ENCODE measurements around the gene ARHGEF11. TPM values are rescaled to one million over a fixed set of nuclear protein-coding genes. Genes with fewer than 3 reads are reported as not detected.

The ARHGEF11 gene
- total RNA-seq, 6 donors from 2014 or later = 39.2 to 170 (median 50.9) TPM

DNA sequence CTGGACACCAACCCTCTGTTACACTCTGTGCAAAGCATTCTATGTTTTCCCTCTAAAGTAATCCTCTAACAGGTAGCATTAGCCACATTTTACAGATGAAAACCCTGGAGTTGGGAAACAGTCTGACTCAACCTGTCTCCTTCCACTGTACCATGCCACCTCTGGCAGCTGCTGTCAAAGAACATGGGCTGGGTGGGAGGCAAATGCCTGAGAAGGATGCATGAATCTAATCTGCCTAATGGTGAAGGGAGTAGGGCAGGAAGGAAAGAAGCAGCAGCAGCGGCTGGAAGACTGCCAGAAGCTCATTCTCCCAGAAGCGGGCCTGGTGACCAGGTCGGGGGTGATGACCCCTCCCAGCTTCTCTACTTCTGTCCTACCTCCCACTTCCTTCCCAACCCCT, 103.4 kb downstream of the ARHGEF11 start:
- Histone ChIP-seq H3K9me3 (no peaks in the 10 kb centered on the region), H3K27me3 (no peaks in the 10 kb centered on the region), H3K36me3 (peaks cover 25 to 98% (median 91%) of the 10 kb centered on the region in 4 donors), H3K4me1 (no peaks in the 10 kb centered on the region), H3K27ac (no peak overlapping the region), H3K4me3 (no peak overlapping the region)
- ATAC-seq (ENCODE audit: low FRiP score in 2 of 2) (no peak), DNase-seq (no peak)
- 80 to 91% methylated on average over 3 of the region's 3 CpGs for WGBS, 2 donors
- TF ChIP-seq, protein P1, sequence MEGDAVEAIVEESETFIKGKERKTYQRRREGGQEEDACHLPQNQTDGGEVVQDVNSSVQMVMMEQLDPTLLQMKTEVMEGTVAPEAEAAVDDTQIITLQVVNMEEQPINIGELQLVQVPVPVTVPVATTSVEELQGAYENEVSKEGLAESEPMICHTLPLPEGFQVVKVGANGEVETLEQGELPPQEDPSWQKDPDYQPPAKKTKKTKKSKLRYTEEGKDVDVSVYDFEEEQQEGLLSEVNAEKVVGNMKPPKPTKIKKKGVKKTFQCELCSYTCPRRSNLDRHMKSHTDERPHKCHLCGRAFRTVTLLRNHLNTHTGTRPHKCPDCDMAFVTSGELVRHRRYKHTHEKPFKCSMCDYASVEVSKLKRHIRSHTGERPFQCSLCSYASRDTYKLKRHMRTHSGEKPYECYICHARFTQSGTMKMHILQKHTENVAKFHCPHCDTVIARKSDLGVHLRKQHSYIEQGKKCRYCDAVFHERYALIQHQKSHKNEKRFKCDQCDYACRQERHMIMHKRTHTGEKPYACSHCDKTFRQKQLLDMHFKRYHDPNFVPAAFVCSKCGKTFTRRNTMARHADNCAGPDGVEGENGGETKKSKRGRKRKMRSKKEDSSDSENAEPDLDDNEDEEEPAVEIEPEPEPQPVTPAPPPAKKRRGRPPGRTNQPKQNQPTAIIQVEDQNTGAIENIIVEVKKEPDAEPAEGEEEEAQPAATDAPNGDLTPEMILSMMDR (IDR thresholded peaks at IDR 0.05) = no peak
- TF ChIP-seq POLR2A (IDR thresholded peaks at IDR 0.05) (no peak), EP300 (IDR thresholded peaks at IDR 0.05) (no peak), POLR2AphosphoS5 (IDR thresholded peaks at IDR 0.05) (no peak)

DNA sequence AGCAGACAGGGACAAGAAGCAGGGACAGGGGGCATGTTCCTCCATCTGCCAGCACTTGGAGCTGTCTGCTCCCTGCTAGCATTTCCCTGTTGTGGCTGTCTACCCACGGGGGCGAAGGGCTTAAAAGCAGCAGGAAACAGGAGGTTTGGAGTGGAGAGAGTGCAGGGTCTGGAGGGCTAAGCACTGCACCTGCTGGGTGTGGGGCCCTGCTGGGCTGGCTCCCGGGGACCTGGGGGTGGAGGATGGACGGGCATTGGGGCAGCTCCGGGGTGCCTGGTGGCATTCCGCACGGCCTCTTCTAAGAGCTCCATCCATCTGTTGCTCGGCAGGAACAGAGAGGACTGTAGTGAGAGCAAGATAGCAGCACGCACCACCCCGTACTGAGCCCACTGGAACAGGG, 103.9 kb downstream of the ARHGEF11 start:
- no peak overlapping the region for H3K27ac ChIP-seq
- no peaks in the 10 kb centered on the region for H3K9me3 ChIP-seq
- H3K36me3 ChIP-seq = peaks cover 20 to 98% (median 91%) of the 10 kb centered on the region in 4 donors
- TF ChIP-seq, protein P1 (IDR thresholded peaks at IDR 0.05) = no peak
- no peak for TF ChIP-seq POLR2A (IDR thresholded peaks at IDR 0.05)
- no peak for TF ChIP-seq EP300 (IDR thresholded peaks at IDR 0.05)
- TF ChIP-seq POLR2AphosphoS5 (IDR thresholded peaks at IDR 0.05) = no peak
- H3K4me1 ChIP-seq = no peaks in the 10 kb centered on the region
- no peak overlapping the region for H3K4me3 ChIP-seq
- no peak for ATAC-seq (ENCODE audit: low FRiP score in 2 of 2)
- WGBS, 2 donors = 91 to 94% methylated on average over 8 to 10 of the region's 10 CpGs
- no peaks in the 10 kb centered on the region for H3K27me3 ChIP-seq
- DNase-seq = peak in 1 of 2 donors; percentile 44

DNA sequence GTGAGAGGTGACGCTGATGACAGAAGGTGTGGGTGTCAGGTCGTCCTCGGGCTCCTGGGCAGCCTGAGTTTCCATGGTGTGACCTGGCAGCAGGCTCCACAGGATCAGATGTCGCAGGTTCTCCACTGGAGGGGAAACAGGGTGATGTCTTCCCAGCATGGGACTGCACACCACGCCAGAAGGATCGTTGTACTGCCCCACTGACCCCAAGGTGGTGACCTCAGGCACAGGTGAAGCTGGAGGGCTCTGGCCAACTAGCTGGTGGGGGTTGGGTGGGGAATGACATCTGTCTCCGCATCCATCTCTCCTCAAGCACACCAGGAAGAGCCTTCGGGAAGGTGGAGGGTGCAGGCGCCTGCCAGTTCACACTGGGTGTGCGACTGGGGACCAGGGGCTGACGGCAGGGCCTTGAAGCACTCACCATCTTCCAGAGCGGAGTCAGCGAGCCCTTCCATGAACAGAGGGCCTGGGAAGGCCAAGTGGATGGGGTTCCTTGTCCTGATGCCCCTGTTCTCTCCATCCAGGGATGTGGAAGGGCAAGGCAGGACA, 105.7 kb downstream of the ARHGEF11 start:
- 95 to 96% methylated on average over 11 to 13 of the region's 13 CpGs for WGBS, 2 donors
- no peaks in the 10 kb centered on the region for H3K27me3 ChIP-seq
- TF ChIP-seq EP300 (IDR thresholded peaks at IDR 0.05) = no peak
- TF ChIP-seq POLR2AphosphoS5 (IDR thresholded peaks at IDR 0.05) = no peak
- H3K4me3 ChIP-seq = no peak overlapping the region
- ATAC-seq (ENCODE audit: low FRiP score in 2 of 2) = no peak
- no peaks in the 10 kb centered on the region for H3K9me3 ChIP-seq
- no peak overlapping the region for H3K27ac ChIP-seq
- no peaks in the 10 kb centered on the region for H3K4me1 ChIP-seq
- peak in 1 of 2 donors; percentile 31 for DNase-seq
- H3K36me3 ChIP-seq = peaks cover 9 to 95% (median 83%) of the 10 kb centered on the region in 4 donors

DNA sequence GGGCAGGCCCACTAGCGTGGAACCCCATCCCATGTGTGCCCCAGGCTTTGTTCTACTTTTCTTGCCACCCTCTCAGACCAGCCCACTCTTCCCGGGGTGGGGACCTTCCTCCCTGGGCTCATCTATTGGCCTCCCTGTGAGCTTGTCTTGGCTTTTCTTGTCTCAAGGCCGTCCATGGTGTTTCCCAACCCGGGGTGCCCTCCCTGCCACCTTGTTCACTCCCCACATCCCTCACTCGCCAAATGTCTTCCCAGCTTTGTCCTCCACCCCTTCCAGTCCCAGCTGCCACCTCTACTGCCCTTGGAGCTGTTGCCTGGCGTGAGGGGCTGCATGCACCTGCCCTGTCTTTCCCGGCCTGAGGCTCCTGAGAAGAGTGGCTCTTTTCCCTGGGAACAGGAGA, 106.7 kb downstream of the ARHGEF11 start:
- DNase-seq (no peak), ATAC-seq (ENCODE audit: low FRiP score in 2 of 2) (no peak)
- no peak overlapping the region for H3K27ac ChIP-seq
- no peak overlapping the region for H3K4me3 ChIP-seq
- 85 to 89% methylated on average over 7 of the region's 7 CpGs for WGBS, 2 donors
- no peaks in the 10 kb centered on the region for H3K27me3 ChIP-seq
- TF ChIP-seq EP300 (IDR thresholded peaks at IDR 0.05) (no peak), POLR2AphosphoS5 (IDR thresholded peaks at IDR 0.05) (no peak), POLR2A (IDR thresholded peaks at IDR 0.05) (no peak)
- TF ChIP-seq, protein P1 (IDR thresholded peaks at IDR 0.05) = no peak
- no peaks in the 10 kb centered on the region for H3K4me1 ChIP-seq
- H3K36me3 ChIP-seq = peaks cover 9 to 84% (median 72%) of the 10 kb centered on the region in 4 donors
- H3K9me3 ChIP-seq = no peaks in the 10 kb centered on the region

DNA sequence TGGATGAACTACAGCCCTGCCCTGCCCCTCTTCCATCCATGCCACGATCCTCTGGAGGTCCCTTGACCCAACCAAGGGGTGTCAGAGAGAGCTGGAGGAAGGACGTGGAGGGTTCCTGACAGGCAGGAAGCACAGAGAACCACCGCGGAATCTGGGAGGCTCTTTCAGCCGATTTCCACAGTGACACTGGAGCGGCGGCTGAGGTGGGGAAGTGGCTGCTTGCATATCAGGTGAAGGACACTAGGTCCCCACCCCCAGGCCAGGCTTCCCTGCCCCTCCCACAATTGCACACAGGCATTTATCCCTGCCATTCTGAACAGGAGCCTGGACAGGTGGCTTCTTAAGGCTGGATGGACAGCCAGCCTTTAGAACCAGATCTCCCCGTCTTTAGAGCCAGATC, 107.7 kb downstream of the ARHGEF11 start:
- Histone ChIP-seq H3K4me3 (no peak overlapping the region), H3K27me3 (no peaks in the 10 kb centered on the region), H3K36me3 (peaks cover 9 to 75% (median 65%) of the 10 kb centered on the region in 4 donors), H3K4me1 (no peaks in the 10 kb centered on the region), H3K27ac (no peak overlapping the region), H3K9me3 (no peaks in the 10 kb centered on the region)
- 58 to 65% methylated on average over 2 to 8 of the region's 8 CpGs for WGBS, 2 donors
- TF ChIP-seq POLR2A (IDR thresholded peaks at IDR 0.05) (no peak), EP300 (IDR thresholded peaks at IDR 0.05) (no peak), POLR2AphosphoS5 (IDR thresholded peaks at IDR 0.05) (no peak)
- TF ChIP-seq, protein P1 (IDR thresholded peaks at IDR 0.05) = no peak
- DNase-seq (no peak), ATAC-seq (ENCODE audit: low FRiP score in 2 of 2) (no peak)

All from upper lobe of left lung (tissue), 6 donors.